ENCODE measurements around the gene SHLD1.
"Not testable (repeated sequence)": the region's sequence is repeated elsewhere in the genome, so short reads cannot be mapped to it uniquely, and the experiment has no call there.

Gene SHLD1

DNA sequence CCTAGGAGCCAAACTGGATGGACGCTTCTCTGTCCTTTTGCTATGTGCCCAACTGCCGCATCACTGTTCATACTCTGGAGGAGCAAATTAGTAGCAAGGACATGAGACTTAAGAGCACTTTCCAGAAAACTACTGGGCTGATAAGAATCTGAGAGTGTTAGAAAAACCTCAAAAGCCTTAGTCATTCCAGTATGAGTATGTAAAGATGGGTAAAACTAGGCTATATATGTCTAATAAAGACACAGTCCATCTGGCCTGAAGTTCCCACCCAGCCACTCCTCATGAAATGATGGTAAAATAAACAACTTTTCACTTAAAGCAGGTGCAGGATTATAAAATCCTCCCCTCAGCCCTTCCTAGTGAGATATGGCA is 30.6 kb downstream of the SHLD1 start:
- no peak for DNase-seq (ENCODE audit: low read depth in 2 of 2)

DNA sequence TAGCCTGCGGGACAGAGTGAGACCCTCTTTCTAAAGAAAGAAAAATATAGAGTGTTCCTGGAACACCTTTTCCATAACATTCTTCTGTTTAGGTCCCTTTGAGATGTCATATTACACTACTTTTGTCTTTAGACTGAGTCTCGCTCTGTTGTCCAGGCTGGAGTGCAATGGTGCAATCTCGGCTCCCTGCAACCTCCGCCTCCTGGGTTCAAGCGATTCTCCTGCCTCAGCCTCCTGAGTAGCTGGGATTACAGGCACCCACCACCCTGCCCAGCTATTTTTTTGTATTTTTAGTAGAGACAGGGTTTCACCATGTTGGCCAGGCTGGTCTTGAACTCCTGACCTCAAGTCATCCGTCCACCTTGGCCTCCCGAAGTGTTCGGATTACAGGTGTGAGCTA is 31.2 kb downstream of the SHLD1 start:
- DNase-seq (ENCODE audit: low read depth in 2 of 2), result not testable (repeated sequence)

DNA sequence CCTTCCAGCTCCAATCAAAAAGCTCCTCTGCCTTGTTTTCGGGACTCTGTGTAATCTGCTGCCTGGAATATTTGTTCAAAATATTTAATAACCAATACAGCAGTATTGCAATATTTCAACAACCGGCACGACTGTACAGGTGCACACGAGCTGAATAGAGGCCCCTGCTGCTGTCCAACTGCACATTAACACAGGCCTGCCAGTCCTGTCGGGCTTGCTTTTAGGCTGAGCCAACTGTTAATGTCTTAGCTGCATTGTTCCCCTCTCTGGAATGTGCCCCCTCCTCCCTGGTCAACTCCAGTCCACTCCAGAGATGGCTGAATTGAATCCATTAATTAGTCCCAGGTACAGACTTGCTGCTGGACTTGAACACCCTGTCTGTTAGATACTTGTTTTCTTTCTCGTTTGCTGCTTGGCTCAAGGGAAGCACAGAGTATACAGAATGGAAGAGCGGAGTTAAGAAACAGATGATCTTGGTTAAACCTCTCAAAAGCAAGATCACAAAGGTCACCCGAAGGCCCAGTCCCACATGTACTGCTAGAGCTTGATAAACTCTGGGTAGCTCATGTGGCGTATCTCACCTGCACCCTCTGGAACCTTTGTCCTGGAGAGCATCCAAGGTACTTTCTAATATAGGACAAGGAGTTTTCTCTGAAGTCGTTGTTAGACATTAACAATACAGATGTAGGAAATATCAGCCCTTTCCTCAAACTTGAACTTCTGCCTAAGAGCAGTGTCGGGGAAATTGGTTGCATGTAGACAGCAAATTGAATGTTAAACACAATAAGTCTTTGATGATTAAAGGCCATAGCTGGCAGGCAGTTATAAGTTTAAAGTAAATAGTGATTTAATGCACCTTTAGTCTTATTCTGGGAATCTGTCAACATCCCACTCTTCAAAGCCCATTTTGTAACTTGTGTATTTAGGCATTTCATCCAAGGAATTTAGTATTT is 31.9 kb downstream of the SHLD1 start:
- DNase-seq (ENCODE audit: low read depth in 2 of 2), result no peak

DNA sequence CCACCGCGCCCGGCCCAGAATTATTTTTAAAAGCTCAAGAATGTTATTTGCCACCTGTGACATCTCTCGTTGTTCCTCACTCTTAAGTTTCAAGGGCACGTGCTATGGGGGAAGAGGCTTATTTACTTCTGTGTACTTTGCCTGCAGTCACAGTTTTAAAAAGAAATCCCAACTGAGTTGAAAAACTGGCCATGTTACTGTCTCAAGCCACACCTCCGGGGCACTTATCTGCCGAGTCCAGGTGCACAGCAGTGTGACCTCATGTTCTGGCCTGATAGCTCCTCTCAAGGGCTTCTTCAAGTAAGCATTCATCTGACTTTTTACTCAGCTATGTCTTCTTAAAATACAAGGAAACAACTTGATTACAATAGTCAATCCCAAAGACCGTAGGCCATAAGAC is 34.5 kb downstream of the SHLD1 start:
- no peak for DNase-seq (ENCODE audit: low read depth in 2 of 2)

DNA sequence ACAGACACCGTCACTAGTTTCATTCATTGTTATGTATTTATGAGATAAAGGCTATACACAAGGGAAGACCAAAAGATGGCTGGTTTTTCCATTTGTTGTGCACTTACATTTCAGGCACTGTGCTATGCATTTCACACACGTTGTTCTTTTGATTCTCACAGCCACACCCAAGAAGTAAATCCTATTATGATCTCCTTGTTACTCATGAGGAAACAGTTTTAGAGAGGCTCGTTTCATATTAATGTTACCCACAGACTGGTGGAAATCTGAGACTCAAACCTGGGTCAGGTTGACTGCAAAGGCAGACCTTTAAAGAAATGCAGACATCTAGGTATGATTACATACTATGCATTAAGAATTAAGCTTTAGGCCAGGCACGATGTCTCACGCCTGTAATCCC is 34.9 kb downstream of the SHLD1 start:
- no peak for DNase-seq (ENCODE audit: low read depth in 2 of 2)

DNA sequence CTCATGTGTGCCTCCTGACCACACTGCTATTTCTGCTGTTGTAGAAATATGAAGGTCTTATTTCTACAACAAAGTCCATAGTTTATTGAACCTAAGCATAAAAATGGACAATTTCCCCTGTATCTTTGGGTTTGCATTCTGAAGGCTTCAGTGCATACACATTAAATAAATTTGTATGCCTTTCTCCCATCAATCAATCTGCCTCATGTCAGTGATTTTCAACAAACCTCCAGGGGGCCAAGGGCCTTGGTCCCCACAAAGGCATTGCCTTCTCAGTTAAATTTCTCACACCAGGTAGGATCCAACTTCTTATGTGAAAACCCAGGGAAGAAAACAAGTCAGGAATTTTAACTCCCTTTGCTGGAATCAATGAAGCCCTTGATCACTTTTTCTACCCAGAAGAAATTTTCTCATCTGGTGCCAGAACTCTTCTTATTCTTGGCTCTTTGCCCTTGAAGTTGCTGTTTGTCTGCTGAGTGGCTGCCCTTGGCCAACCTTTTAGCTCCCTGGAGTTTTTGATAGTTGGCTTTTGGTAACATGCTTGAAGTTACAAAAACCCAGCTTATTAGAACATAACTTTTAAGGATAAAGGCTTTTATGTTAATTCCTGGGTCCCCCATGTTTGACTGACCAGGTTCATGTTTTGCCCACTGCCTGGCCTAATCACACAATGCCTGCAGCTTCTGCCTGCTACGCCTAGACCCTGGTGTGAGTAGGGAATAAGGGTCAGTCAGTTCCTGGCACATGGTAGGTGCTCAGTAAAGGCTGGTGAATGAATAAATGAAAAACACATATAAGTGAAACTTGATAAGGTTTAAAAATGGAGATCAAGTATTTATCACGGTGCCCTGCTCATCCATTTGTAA is 37.0 kb downstream of the SHLD1 start:
- DNase-seq (ENCODE audit: low read depth in 2 of 2), result peak; percentile 9 to 11

DNA sequence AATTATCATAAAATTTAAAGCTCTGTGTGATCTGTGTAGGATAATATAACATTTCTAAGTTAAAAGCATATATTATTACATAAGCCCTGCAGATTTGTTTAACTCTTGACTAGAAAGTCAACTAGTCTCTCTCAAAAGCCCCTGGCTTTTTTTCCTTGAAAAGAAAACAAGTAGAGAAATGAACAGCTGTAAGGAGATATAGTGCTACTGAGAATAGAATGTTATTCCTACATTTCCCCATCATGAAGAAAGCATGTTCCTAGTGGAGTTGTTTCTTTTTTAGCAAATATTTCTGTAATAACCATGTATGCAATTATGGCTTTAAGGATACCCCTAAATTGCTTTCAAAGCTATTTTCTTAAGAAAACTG is 37.6 kb downstream of the SHLD1 start:
- DNase-seq (ENCODE audit: low read depth in 2 of 2), result no peak

DNA sequence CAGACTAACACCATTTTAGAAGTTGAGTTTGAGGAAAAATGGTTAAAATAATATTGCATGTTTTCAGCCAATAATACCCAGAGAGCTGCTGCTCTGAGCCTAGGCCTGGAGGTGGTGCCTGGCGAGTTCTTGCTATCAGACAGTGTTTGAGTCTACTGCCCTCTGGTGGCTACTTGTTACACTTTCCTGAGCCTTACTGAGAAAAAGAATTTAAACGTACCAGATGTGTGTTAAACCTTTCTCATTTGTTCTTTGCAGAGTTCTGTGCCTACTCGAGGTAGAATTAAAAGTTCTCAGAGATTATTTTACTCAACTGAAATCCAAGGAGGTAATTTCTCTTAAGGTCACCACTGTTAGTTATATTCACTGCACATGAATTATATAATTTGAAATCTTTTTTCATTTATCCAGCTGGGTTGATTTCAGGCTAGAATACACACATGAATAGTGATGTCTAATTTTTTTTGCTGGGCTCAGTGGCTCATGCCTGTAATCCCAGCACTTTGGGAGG is 38.2 kb downstream of the SHLD1 start:
- DNase-seq (ENCODE audit: low read depth in 2 of 2), result peak; percentile 42 to 58

DNA sequence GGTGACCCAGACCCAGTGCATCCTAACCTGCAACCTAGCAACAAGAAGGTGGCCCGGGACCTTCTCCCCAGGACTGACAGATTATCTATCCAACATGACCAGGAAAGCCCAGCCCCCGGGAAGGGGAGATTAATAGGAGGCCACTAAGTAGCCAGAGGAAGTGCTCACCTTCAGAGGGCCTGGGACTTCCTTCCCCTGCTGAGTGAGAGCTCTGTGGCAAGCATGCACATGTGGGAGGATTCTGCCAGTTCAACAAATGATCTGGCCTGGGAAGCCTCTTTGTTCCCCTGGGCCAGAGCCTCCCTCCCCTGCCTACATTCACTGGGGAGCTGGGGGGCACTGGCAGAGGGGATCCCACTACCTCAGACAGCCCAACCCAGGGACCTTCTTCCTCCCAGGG is 39.6 kb downstream of the SHLD1 start:
- no peak for DNase-seq (ENCODE audit: low read depth in 2 of 2)

DNA sequence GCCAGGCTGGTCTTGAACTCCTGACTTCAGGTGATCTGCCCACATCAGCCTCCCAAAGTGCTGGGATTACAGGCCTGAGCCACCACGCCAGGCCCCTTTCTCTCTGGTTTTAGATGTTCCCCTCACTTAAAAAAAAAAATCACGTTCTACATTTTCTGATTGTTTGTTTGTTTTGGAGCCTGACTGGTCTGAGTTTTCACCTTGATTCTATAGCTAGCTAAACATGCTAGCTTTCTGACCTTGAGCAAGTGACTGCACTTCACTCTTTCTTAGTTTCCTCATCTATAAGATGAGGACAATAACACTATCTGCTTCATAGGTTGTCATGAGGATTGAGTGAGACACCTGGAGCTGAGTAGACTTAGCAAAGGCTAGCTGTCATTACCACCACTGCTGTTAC is 43.7 kb downstream of the SHLD1 start:
- no peak for DNase-seq (ENCODE audit: low read depth in 2 of 2)

DNA sequence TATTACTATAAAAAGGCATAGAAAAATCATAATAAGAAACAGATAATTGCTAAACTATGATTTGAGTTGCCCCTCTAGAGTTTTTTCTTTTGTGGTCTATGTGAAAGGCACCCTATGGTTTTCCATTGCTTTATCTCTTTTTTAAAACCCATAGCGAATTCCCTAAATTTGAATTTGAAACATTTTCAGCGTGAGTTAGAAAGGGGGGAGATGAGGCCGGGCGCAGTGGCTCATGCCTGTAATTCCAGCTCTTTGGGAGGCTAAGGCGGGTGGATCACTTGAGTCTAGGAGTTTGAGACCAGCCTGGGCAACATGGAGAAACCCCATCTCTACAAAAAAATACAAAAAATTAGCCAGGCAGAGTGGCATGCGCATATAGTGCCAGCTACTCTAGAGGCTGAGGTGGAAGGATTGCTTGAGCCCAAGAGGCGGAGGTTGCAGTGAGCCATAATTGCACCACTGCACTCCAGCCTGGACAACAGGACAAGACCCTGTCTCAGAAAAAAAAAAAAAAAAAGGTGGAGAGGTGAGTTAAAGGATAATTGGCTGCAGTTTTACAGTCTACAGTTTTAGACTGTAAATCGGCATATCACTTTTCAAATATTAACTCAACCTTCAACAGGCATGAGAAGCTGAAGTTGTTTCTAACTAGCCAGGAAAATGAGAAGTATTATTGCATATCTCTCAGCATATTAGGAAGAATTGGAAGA is 46.3 kb downstream of the SHLD1 start:
- no peak for DNase-seq (ENCODE audit: low read depth in 2 of 2)

DNA sequence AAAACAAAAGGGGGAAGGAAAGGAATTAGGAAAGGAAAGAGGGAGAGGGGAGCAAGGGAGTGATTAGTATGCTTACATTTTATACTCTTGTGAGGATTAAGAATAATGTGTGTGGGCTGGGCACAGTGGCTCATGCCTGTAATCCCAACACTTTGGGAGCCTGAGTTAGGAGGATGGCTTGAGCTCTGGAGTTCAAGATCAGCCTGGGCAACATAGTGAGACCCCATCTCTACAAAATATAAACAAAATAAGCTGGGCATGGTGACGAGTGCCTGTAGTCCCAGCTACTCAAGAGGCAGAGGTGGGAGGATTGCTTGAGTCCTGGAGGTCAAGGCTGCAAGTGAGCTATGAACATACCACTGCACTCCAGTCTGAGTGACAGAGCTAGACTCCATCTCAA is 47.0 kb downstream of the SHLD1 start:
- DNase-seq (ENCODE audit: low read depth in 2 of 2), result no peak

DNA sequence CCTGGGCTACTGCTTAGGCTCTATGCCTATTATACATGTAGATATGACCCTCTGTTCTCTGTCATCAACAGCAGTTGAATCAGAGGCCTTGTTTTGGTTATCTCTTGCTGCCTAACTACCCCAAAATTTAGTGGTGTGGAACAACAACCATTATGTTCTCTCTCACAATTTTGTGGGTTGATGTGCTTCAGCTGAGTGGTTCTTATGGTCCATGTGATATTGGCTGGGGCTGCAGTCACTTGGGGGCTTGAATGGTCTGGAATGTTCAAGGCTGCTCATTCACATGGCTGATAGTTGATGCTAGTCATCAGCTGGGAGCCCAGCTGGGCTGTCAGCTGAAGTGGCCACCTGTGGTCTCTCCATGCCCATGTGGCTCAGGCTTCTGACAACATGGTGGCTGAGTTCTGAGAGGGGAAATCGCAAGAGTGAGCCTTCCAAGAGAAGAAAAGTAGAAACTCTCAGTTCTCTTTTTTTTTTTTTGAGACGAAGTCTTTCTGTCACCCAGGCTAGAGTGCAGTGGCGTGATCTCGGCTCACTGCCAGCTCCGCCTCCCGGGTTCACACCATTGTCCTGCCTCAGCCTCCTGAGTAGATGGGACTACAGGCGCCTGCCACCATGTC is 47.8 kb downstream of the SHLD1 start:
- no peak for DNase-seq (ENCODE audit: low read depth in 2 of 2)

DNA sequence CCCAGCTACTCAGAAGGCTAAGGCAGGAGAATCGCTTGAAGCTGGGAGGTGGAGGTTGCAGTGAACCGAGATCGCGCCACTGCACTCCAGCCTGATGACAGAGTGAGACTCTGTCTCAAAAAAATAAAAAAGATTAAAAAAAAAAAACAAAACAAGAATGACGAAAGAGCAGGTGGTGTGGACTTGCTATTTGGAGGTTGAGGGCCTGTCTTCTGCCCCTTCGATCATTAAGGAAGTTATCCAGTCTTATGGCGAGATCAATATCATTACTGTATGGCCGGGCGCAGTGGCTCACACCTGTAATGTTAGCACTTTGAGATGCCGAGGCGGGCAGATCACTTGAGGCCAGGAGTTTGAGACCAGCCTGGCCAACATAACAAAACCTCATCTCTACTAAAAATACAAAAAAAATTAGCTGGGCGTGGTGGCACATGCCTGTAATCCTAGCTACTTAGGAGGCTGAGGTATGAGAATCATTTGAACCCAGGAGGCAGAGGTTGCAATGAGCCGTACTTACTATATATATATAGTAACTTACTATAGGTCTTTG is 53.6 kb downstream of the SHLD1 start:
- not testable (repeated sequence) for DNase-seq (ENCODE audit: low read depth in 2 of 2)

DNA sequence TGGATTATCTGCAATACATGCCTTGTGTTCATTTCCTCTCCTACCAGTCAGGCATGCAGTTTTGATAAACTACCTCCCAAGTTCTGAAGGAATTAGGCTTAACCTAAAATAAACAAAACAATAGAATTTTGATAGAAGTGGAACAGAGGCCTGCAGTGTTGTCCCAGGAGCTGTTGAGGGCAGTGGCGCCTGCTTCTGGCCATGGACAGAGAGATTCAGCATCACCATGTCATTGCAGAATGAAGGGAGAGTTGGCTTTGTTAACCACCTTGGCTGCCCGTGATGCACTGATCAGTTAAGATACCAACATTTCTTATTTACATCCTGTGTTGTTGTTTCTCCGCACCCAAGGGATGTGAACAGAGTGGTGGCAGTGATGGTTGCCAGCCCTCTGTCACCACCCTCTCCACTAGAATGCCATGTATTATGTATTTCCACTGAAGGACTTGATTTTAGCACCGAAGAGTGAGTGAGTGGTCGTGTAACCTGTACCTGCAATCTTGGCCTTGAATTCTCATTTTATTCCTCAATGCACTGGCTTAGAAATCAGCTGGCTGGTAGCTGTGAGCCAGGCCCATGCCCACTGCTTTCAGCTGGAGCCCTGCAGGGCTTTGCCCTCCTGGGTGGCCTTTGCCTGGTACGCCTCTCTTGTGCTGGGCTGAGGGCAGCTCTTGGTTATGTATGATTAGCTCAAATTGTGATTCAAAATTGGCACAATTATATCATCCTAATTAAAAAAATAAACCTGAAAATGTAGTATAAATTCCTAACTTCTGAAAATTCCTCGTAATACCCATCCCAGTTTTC is 56.5 kb downstream of the SHLD1 start:
- DNase-seq (ENCODE audit: low read depth in 2 of 2), result no peak

DNA sequence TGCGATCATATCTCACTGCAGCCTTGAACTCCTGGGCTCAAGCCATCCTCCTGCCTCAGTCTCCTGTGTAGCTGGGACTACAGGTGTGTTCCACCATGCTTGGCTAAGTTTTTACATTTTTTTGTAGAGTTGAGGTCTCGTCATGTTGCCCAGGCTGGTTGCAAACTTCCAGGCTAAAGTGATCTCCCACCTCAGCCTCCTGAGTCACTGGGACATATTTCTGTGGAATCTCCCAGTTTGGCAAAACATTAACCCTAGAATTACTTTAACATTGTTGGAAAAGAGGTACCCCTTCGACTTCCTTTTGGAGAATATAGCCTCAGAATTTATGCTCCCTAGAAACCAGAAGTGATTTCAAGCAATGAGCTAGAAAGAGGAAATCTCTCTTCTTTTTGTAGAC is 57.2 kb downstream of the SHLD1 start:
- no peak for DNase-seq (ENCODE audit: low read depth in 2 of 2)

DNA sequence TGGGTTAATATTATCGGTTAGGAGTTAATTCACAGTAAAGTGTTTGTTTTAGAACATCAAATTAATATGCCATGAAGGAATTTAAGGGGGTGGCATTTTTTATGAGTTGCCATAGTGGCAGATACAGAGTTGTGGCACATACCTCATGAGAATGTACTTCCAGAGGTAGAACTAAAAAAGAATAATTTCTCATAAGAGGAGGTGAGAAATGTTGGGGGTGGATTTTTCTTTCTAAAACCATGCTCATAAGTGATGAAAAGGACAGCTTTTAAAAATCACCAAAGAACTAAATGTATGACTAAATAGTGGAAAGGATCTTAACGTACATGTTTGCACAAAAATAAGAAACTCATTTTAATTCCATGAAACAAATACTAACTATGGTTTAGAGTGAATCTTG is 58.7 kb downstream of the SHLD1 start:
- DNase-seq (ENCODE audit: low read depth in 2 of 2), result no peak

DNA sequence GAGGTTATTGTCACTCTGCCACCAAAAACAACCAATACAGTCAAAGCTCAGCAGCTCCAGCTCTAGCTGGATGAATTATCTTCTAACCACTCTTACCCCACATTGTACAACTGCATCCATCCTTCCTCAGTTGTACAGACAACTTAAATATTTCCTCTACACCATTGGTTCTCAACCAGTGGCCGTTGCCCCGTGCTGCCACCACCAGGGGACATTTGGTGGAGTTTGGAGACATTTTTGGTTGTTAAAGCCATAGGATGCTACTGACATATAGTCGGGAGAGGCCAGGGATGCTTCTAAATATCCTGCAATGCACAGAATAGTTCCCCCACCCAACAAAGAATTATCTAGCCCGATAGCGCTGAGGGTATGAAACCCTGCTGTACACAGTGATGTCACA is 59.3 kb downstream of the SHLD1 start:
- DNase-seq (ENCODE audit: low read depth in 2 of 2), result no peak

DNA sequence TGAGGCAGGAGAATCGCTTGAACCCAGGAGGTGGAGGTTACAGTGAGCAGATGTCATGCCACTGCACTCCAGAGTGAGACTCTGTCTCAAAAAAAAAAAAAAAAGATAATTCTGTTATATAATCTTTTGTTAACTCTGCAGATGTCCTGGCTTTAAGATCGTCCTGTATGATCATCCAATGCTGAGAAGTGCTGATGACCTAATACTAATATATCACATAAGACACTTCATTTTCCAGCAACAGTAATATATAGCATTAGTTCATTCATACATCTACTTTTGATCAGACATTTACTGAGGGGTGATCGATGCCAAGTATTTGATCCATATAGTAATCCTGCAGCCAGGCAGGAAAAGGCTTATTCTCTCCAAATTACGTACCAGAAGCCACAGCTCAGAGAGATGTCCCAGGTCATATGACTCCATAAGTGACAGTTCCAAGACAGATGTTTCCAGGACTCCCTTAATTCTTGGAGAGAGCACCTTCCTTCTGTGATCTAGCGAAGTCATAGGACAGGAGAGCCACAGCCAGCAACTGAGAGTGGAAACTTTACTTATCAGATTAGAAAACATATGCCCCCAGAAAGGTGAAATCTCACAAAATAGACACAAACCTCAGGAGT is 60.7 kb downstream of the SHLD1 start:
- DNase-seq (ENCODE audit: low read depth in 2 of 2), result no peak

DNA sequence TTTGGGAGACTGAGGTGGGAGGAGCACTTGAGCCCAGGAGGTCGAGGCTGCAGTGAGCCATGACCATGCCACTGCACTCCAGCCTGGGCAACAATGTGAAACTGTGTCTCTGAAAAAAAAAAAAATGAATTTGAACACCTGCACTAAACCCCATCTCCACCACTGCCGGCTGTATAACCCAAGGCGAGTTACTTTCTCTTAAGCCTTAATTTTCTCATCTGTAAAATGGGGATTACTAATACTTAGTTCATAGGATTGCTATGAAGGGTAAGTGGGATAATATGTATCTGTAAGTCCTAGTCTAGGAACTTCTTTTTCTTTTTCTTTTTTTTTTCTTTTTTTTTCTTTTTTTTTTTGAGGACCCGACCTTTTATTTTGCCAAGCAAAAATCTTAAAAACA is 61.5 kb downstream of the SHLD1 start:
- DNase-seq (ENCODE audit: low read depth in 2 of 2), result no peak
